ENCODE data around the gene SLC22A16. TPM values are rescaled to one million over a fixed set of nuclear protein-coding genes. Genes with fewer than 3 reads are reported as not detected.

The SLC22A16 gene
- total RNA-seq, 1 experiment from 2014 or later = not detected

DNA sequence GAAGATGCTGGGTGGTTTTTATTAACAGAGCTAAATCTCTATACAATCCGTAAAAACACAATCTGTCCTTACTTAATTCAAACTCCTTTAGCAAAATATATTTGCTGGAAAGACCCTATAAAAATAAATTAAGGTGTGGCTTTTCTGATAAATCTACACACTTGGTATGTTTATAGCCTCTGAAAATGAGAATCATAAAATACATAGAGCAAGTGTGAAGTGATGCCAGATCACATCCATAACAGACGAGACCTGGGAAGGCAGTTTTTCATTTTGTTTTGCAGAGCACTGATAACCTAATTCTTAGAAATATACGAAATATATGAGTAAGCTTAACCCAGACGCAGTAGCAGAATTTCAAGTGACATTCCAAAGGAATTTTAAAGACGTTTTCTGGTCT lies 50.6 kb downstream of the SLC22A16 start:
- RAD21 ChIA-PET (ENCODE audit: low non-redundant PET in 1 of 2, low total read pairs in 2 of 2, uncharacterized antibody in 2 of 2, unreplicated experiment in 2 of 2) = no interaction called here
- Histone ChIP-seq H2AFZ (ENCODE audit: low read depth, low read length, poor library complexity, severe bottlenecking) (no peak overlapping the region), H3K27me3 (ENCODE audit: insufficient read depth, low read length) (peaks cover 20% of the 10 kb centered on the region; the same call in 1 of the 2 replicates), H3K4me3 (replicated peaks in 1 of 2; ENCODE audit: low read depth in 1 of 2, low read length in 2 of 2) (no peak overlapping the region), H3K9me2 (ENCODE audit: insufficient read depth) (no peaks in the 10 kb centered on the region), H4K20me1 (ENCODE audit: insufficient read depth) (no peaks in the 10 kb centered on the region), H3K9me3 (ENCODE audit: control insufficient read depth in 1 of 2, insufficient read depth in 1 of 2, low read depth in 1 of 2, low read length in 2 of 2) (0 out of 4 replicates have a peak, but pooled peaks cover 0 to 4% of the 10 kb centered on the region in 2 experiments), H3K36me3 (ENCODE audit: control insufficient read depth in 1 of 2, insufficient read depth in 2 of 2, low read length in 2 of 2) (no peaks in the 10 kb centered on the region), H3K4me2 (ENCODE audit: low read length) (no peak overlapping the region), H3K27ac (ENCODE audit: low read depth, low read length) (no peak overlapping the region), H3K79me2 (ENCODE audit: insufficient read depth, low read length) (no peaks in the 10 kb centered on the region), H3K4me1 (ENCODE audit: control insufficient read depth in 1 of 2, insufficient read depth in 2 of 2, low read length in 2 of 2) (no peaks in the 10 kb centered on the region), H3K9ac (ENCODE audit: low read length) (no peak overlapping the region)
- POLR2A ChIA-PET = no interaction called here
- ATAC-seq (no peak), DNase-seq (ENCODE audit: low read depth, low spot score) (no peak)
- TF ChIP-seq EZH2phosphoT487 (IDR thresholded peaks at IDR 0.05; ENCODE audit: borderline replicate concordance) (no peak), RAD21 (IDR thresholded peaks at IDR 0.05; ENCODE audit: low read depth) (no peak), SP1 (IDR thresholded peaks at IDR 0.05; ENCODE audit: low read depth) (no peak), POLR2A (IDR thresholded peaks at IDR 0.05; ENCODE audit: borderline replicate concordance, extremely low read depth, insufficient read depth, insufficient read length) (no peak), ZFX (IDR thresholded peaks at IDR 0.05) (no peak), EZH2 (IDR thresholded peaks at IDR 0.05) (no peak), SIN3A (IDR thresholded peaks at IDR 0.05; ENCODE audit: low read depth) (no peak), TCF7L2 (IDR thresholded peaks at IDR 0.05; ENCODE audit: borderline replicate concordance, extremely low read depth, insufficient read depth, insufficient read length) (no peak), SRF (IDR thresholded peaks at IDR 0.05; ENCODE audit: low read depth) (no peak), JUND (IDR thresholded peaks at IDR 0.05) (no peak), FOSL1 (IDR thresholded peaks at IDR 0.05; ENCODE audit: low read depth) (no peak), ZNF274 (IDR thresholded peaks at IDR 0.05; ENCODE audit: low read depth, low read length) (no peak), CBX3 (IDR thresholded peaks at IDR 0.05; ENCODE audit: low read depth) (no peak), ELF1 (IDR thresholded peaks at IDR 0.05; ENCODE audit: borderline replicate concordance, low read depth) (no peak), POLR2AphosphoS5 (IDR thresholded peaks at IDR 0.05; ENCODE audit: low read depth, low read length) (no peak), CEBPB (IDR thresholded peaks at IDR 0.05; ENCODE audit: low read depth) (no peak)
- TF ChIP-seq, protein P1, sequence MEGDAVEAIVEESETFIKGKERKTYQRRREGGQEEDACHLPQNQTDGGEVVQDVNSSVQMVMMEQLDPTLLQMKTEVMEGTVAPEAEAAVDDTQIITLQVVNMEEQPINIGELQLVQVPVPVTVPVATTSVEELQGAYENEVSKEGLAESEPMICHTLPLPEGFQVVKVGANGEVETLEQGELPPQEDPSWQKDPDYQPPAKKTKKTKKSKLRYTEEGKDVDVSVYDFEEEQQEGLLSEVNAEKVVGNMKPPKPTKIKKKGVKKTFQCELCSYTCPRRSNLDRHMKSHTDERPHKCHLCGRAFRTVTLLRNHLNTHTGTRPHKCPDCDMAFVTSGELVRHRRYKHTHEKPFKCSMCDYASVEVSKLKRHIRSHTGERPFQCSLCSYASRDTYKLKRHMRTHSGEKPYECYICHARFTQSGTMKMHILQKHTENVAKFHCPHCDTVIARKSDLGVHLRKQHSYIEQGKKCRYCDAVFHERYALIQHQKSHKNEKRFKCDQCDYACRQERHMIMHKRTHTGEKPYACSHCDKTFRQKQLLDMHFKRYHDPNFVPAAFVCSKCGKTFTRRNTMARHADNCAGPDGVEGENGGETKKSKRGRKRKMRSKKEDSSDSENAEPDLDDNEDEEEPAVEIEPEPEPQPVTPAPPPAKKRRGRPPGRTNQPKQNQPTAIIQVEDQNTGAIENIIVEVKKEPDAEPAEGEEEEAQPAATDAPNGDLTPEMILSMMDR (IDR thresholded peaks at IDR 0.05 in 2 of 3, conservative IDR thresholded peaks at IDR 0.05 in 1 of 3; ENCODE audit: borderline replicate concordance in 1 of 3, insufficient read depth in 1 of 3, low read depth in 2 of 3, low read length in 2 of 3) = no peak
- TF ChIP-seq, protein P2, sequence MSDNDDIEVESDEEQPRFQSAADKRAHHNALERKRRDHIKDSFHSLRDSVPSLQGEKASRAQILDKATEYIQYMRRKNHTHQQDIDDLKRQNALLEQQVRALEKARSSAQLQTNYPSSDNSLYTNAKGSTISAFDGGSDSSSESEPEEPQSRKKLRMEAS (IDR thresholded peaks at IDR 0.05) = no peak
- CTCF ChIA-PET = no interaction called here
- BruUV-seq (replicated peaks) = no TSS peak
- intact Hi-C loops (cut with micrococcal nuclease) = no loop called here

All from HCT116 (cell line).